H1 (cell line): Measurements from ENCODE around the gene COL4A2.

Experiments used
- ASH2L ChIP-seq: fragments of 200-600, 300-600 bp; sonication (generic); IDR thresholded peaks from one replicate; pipeline ENCODE4 v1.7.1; 2017; ENCODE audit warnings: low read length
- CBX8 ChIP-seq: fragments of 300-800, 300-1000 bp; sonication (generic); IDR thresholded peaks from 2 replicates; pipeline ENCODE4 v1.7.1; 2016; ENCODE audit warnings: low read depth, low read length, borderline replicate concordance
- CHD2 ChIP-seq: IDR thresholded peaks from 2 replicates; pipeline ENCODE4 v1.6.1; 2012; ENCODE audit warnings: low read length, improper control_type of control experiment
- CHD7 ChIP-seq: fragments of 300-600 bp; sonication (generic); IDR thresholded peaks from 2 replicates; pipeline ENCODE4 v1.7.1; 2012; ENCODE audit warnings: low read length, moderate library complexity, mild to moderate bottlenecking, inconsistent platforms; ENCODE audit not compliant: insufficient replicate concordance
- KDM1A ChIP-seq: fragments of 200-600, 300-600 bp; sonication (generic); IDR thresholded peaks from 2 replicates; pipeline ENCODE4 v1.7.1; 2016; ENCODE audit warnings: mild to moderate bottlenecking, low read length, borderline replicate concordance
- MAX ChIP-seq: IDR thresholded peaks from 2 replicates; pipeline ENCODE4 v1.6.1; 2012; ENCODE audit warnings: inconsistent platforms
- POLR2A ChIP-seq, 2 experiments: IDR thresholded peaks; 1 replicate in 1 of 2; 2 replicates in 1 of 2; pipeline ENCODE4 v1.6.1; 2011; ENCODE audit warnings: low read depth in 2 of 2, low read length in 2 of 2, mild to moderate bottlenecking in 2 of 2; ENCODE audit errors: control extremely low read depth in 1 of 2

DNA sequence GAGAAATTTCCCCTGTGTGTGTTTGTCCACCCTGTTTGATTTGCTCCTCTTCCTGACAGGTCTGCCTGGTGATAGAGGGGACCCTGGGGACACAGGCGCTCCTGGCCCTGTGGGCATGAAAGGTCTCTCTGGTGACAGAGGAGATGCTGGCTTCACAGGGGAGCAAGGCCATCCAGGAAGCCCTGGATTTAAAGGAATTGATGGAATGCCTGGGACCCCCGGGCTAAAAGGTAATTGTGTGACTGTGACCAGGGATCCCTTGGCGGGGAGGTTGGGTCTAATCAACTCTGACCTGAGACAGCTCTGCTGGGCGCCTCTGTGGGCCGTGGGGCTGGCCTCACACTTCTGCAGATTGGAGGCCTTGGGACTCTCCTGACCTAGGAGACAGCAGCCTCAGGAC is 173.1 kb downstream of the COL4A2 start:
- TF ChIP-seq ASH2L (no peak), POLR2A (IDR thresholded peaks at IDR 0.05; ENCODE audit: control extremely low read depth in 1 of 2, low read depth in 2 of 2, low read length in 2 of 2) (no peak), CBX8 (no peak), CHD7 (no peak), KDM1A (no peak), MAX (no peak), CHD2 (no peak)
